HepG2 (cell line): ENCODE data around the gene PXYLP1.

ENCODE experiments used
- CHD4 ChIP-seq: fragments of 200-600 bp; sonication (generic); IDR thresholded peaks from 2 replicates; pipeline ENCODE4 v1.7.0; 2017; ENCODE audit warnings: mild to moderate bottlenecking, low read length, borderline replicate concordance
- EZH2 ChIP-seq: conservative IDR thresholded peaks from 2 replicates; pipeline ENCODE4 v1.6.1; 2012; ENCODE audit warnings: mild to moderate bottlenecking, low read depth, low read length, moderate library complexity
- NFKB2 ChIP-seq: sonication (generic); formaldehyde crosslinking; IDR thresholded peaks from 2 replicates; pipeline ENCODE4 v1.4.0; 2020; ENCODE audit warnings: missing genetic modification reagents, borderline replicate concordance
- SMARCC2 ChIP-seq: fragments of 450-650 bp; IDR thresholded peaks from 2 replicates; pipeline ENCODE4 v1.6.1; 2017; ENCODE audit warnings: antibody characterized with exemption, mild to moderate bottlenecking
- TF ChIP-seq, protein P1 (sequence below): sonication (generic); formaldehyde crosslinking; IDR thresholded peaks from 2 replicates; pipeline ENCODE4 v1.5.0; 2020; ENCODE audit warnings: mild to moderate bottlenecking, missing genetic modification reagents, moderate library complexity

DNA sequence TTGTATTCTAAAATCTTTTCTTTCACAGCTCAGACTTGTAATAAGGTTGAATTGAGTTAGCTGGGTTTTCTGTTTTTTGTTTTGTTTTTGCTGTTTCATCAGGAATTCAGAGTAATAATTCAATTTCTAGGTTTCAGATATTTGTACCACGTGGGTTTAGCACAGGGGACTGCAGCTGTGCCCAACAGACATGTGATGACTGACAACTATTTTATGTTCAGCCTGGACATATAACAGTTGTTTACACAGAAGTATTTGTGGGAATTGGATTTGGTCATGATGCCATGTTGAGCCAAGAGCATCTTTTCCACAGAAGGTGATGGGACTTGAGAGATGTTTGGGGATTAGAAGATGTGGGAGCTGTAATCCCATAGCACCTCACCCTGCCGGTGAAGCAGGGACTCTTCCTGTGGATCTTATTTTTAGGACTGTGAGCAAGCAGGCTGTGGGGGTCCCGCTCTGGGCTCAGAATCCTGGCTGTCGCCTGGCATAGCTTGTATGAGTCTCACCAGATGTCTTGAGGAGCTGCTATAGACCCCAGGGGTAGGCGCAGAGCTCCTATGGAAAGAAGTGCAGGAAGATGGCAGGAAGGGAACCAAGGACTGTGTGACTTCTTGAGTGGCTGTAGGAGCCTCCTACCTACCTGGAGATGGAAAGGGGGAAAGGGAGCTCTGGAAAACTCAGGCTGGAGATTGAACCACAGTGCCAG, 23.7 kb downstream of the PXYLP1 start:
- TF ChIP-seq EZH2 (no peak), CHD4 (no peak), NFKB2 (CRISPR knock-in tag) (no peak), SMARCC2 (no peak)
- TF ChIP-seq, protein P1, sequence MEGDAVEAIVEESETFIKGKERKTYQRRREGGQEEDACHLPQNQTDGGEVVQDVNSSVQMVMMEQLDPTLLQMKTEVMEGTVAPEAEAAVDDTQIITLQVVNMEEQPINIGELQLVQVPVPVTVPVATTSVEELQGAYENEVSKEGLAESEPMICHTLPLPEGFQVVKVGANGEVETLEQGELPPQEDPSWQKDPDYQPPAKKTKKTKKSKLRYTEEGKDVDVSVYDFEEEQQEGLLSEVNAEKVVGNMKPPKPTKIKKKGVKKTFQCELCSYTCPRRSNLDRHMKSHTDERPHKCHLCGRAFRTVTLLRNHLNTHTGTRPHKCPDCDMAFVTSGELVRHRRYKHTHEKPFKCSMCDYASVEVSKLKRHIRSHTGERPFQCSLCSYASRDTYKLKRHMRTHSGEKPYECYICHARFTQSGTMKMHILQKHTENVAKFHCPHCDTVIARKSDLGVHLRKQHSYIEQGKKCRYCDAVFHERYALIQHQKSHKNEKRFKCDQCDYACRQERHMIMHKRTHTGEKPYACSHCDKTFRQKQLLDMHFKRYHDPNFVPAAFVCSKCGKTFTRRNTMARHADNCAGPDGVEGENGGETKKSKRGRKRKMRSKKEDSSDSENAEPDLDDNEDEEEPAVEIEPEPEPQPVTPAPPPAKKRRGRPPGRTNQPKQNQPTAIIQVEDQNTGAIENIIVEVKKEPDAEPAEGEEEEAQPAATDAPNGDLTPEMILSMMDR (CRISPR knock-in tag), result no peak
